Smooth muscle cell of the pulmonary artery (primary cell): ENCODE results near the gene CHPT1. TPM values are rescaled to one million over a fixed set of nuclear protein-coding genes. Genes with fewer than 3 reads are reported as not detected.

ENCODE experiments used
- total RNA-seq: library from RNA; depleted of rRNA; stranded (reverse); fragments of >200 nt; gene quantifications from 2 replicates; pipeline ENCODE4 v1.2.3, GENCODE V29; 2014

Gene CHPT1
- 52.8 and 59.0 TPM in 2 replicates for total RNA-seq

DNA sequence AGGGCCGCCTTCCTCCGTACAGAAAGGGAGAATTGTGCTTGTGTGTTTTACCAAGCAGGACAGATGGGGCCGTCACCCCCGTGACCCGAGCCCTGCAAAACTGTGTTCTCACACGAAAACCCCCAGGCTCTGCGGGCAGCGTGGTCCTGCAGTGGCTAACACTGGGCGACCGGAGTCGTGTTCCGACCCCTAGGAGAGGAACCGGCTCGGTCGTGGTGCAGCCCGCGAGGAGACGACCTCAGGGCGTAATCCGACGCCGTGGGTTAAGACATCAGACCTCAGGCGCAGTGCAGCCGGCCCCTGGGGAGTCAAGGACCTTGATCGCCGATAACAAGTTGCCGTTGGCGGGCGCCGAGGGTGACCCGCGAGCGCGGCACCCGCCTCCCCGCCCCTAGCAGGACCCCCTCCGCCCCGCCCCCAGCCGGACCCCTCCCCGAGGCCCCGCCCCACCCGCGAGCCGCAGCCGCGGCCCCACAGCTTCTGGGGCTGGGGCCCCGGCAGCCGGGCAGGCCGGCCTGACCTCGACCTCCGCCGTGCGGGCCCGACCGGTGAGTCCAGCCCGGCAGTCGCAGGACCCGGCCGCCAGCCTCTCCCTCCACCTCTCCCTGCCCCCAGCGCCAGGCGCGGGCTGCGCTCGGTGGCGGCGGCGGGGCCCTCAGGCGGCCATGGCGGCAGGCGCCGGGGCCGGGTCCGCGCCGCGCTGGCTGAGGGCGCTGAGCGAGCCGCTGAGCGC is at the start of gene CHPT1:
CHPT1 (plus strand) TSS at position 444 of the 733 bp plus-strand sequence; CDS start at position 666, 222 bp downstream.

DNA sequence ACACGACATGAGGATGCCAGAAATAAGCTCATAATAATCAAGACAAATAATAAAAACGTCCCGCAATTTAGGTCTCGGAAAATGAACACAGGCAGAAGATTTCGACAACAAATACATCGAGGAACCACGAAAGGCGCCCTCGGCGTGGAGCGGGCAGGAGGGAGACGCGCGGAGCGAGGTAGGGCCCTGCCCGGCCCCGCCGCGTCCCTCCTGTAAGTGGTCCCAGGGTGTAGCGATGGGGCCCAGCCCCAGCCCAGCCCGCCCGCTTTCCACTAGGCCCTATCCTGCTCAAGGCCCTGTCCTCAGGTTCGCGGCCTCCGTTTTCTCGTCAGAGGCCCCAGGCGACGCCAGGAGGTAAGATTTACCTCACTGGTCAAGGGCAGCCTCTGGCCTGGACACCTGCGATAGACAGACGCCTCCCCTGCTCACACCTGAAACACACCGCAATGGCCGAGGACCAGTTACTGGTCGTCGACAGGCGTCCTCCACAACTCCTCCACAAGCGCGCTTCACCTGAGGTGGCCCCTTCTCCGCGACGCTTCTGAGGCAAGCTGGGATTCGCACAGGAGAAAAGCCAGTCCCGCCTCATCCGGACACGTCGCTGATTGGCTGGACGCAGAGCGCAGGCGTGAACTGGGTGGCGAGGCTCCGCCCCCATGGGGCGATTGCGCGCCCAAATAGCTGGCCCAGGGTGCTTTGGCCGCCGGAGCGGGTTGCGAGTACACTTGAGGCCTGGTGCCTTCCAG is 41.7 kb downstream of the CHPT1 start, which contains the start of gene SYCP3:
SYCP3 (minus strand) TSS at position 543 of the 746 bp plus-strand sequence. CDS start 1,527 bp downstream, outside the sequence.

Other genes with a start within 250 kb of the CHPT1 start
- not detected in 2 replicates for gene SPIC, start 222.3 kb upstream of the CHPT1 start, total RNA-seq
- under 0.01 TPM in 1 of 2 replicates, not detected in the other for gene MYBPC1, start 102.7 kb upstream of the CHPT1 start, total RNA-seq
- 0.07 and 0.33 TPM in 2 replicates for gene SYCP3, start 41.8 kb downstream of the CHPT1 start, total RNA-seq
- 46.3 and 65.9 TPM in 2 replicates for gene GNPTAB, start 133.3 kb downstream of the CHPT1 start, total RNA-seq
- 32.7 and 85.3 TPM in 2 replicates for gene DRAM1, start 179.9 kb downstream of the CHPT1 start, total RNA-seq